Loucy (cell line): Measurements from ENCODE around the gene PPP1R12B.
"Not testable (repeated sequence)": the region's sequence is repeated elsewhere in the genome, so short reads cannot be mapped to it uniquely, and the experiment has no call there.

Experiments used
- EZH2phosphoT487 ChIP-seq: fragments of 200-600 bp; IDR thresholded peaks from 2 replicates; pipeline ENCODE4 v1.6.1; 2018; ENCODE audit warnings: antibody characterized with exemption, mild to moderate bottlenecking, moderate library complexity, borderline replicate concordance
- TF ChIP-seq, protein P1 (sequence below): fragments of 200-600 bp; sonication (generic); conservative IDR thresholded peaks from 2 replicates; pipeline ENCODE4 v1.5.1; 2014; ENCODE audit warnings: mild to moderate bottlenecking, antibody characterized with exemption, low read length

DNA sequence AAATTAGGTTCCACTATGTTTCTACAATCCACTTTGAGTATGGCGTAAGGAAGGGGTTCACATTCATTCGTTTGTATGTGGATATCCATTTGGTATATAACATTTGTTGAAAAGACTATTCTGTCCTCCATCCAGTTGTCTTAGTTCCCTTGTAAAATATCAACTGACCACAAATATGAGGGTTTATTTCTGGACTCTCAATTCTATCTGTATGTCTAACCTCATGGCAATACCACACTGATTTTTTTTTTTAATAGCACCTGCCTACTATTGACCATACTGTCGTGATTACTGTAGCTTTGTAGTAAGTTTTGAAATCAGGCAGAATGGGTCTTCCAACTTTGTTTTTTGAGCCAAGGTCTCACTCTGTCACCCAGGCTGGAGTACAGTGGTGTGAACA, 263.5 kb downstream of the PPP1R12B start:
- TF ChIP-seq, protein P1, sequence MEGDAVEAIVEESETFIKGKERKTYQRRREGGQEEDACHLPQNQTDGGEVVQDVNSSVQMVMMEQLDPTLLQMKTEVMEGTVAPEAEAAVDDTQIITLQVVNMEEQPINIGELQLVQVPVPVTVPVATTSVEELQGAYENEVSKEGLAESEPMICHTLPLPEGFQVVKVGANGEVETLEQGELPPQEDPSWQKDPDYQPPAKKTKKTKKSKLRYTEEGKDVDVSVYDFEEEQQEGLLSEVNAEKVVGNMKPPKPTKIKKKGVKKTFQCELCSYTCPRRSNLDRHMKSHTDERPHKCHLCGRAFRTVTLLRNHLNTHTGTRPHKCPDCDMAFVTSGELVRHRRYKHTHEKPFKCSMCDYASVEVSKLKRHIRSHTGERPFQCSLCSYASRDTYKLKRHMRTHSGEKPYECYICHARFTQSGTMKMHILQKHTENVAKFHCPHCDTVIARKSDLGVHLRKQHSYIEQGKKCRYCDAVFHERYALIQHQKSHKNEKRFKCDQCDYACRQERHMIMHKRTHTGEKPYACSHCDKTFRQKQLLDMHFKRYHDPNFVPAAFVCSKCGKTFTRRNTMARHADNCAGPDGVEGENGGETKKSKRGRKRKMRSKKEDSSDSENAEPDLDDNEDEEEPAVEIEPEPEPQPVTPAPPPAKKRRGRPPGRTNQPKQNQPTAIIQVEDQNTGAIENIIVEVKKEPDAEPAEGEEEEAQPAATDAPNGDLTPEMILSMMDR: not testable (repeated sequence)
- not testable (repeated sequence) for TF ChIP-seq EZH2phosphoT487
